Ascending aorta (tissue), 2 donors: ENCODE data around the gene CD274. TPM values are rescaled to one million over a fixed set of nuclear protein-coding genes. Genes with fewer than 3 reads are reported as not detected.
"Not testable (repeated sequence)": the region's sequence is repeated elsewhere in the genome, so short reads cannot be mapped to it uniquely, and the experiment has no call there.

Source experiments
- DNase-seq, 2 donors: peaks; one replicate each; pipeline ENCODE4 v3.0.0-alpha.2; 2019; ENCODE audit warnings: low spot score in 2 of 2
- H3K27ac ChIP-seq, 2 donors: fragments of 200-600 bp; sonication (generic); one replicate each; pipeline ENCODE4 v1.5.1; 2016 to 2017; ENCODE audit warnings: mild to moderate bottlenecking in 1 of 2
- H3K27me3 ChIP-seq: fragments of 200-600 bp; sonication (generic); one replicate; pipeline ENCODE4 v1.5.1; 2017
- H3K36me3 ChIP-seq, 2 donors: fragments of 200-600 bp; sonication (generic); one replicate each; pipeline ENCODE4 v1.5.1; 2016
- H3K4me1 ChIP-seq, 2 donors: fragments of 200-600 bp; sonication (generic); one replicate each; pipeline ENCODE4 v1.5.1; 2016 to 2017; ENCODE audit warnings: mild to moderate bottlenecking in 1 of 2
- H3K4me3 ChIP-seq, 2 donors: fragments of 200-600 bp; sonication (generic); one replicate each; pipeline ENCODE4 v1.5.1; 2016 to 2017; ENCODE audit warnings: mild to moderate bottlenecking in 1 of 2
- H3K9me3 ChIP-seq, 2 donors: fragments of 200-600 bp; sonication (generic); one replicate each; pipeline ENCODE4 v1.5.1; 2016
- intact Hi-C: fragments of 100-400 bp; cut with DNase I; formaldehyde crosslinking; loops from one replicate; pipeline ENCODE4 v1.15.1; 2023
- total RNA-seq: library from RNA; depleted of rRNA; stranded (reverse); fragments of >200 nt; gene quantifications from one replicate; pipeline ENCODE4 v1.1.0, GENCODE V29; 2016
- TF ChIP-seq, protein P1 (sequence below), 3 experiments: fragments of 200-600 bp in 2 of 3; fragments of 450-650 bp in 1 of 3; sonication (generic) in 2 of 3; IDR thresholded peaks; one replicate each; pipeline ENCODE4 v1.5.1; 2016 to 2019; ENCODE audit warnings: antibody characterized with exemption in 3 of 3, mild to moderate bottlenecking in 1 of 3, moderate library complexity in 1 of 3

The CD274 gene
- total RNA-seq, 1 donor from 2014 or later: 23.8 TPM

DNA sequence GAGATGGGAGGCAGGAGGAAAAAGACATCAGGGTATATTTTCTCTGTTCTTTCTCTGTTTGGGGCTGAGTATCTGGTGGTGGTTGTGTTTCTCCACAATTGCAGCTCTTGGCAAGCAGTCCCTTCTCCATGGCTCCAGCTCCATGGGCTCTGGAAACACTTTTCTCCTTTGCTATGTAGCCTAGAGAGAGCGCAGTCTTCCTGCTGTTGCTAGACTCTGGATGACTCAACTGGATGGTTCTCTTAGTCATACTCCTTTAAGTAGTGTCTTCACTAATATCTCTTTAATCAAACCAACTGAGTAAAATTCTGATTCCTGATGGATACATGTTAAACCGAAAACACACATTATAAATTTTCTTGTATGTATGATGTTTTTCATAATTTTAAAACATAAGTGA lies 9.3 kb upstream of the CD274 start:
- H3K36me3 ChIP-seq: no peaks in the 10 kb centered on the region
- intact Hi-C loops: no loop called here
- no peak for DNase-seq

DNA sequence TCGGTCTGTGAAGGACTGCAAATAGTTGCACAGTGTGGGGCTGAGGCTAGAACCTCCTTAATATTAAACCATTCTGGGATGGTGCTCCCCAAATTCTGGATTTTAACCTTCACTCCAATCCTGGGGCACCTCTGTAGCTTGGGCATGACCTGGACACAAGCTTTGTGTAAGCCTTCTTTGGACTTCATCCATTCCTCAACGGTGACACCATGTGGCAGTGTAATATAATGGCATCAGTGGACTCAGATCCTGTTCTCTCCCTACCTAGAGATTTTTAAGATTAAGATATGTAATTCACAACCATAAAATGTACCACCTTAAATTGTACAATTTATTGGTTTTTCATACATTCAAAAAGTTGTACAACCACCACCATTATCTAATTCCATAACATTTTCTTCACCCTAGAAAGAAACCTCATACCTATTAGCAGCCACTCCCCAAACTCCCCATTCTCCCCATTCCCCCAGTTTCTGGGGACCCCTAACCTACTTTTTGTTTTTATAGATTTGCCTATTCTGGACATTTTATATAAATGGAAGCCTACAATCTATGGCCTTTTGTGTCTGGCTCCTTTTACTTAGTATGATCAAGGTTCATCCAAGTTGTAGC lies 7.8 kb upstream of the CD274 start:
- H3K9me3 ChIP-seq: no peaks in the 10 kb centered on the region
- peaks cover 0 to 3% of the 10 kb centered on the region in 2 donors for H3K4me1 ChIP-seq
- DNase-seq: no peak
- no peaks in the 10 kb centered on the region for H3K27me3 ChIP-seq
- H3K36me3 ChIP-seq: no peaks in the 10 kb centered on the region
- intact Hi-C loops: no loop called here
- H3K4me3 ChIP-seq: no peak overlapping the region
- TF ChIP-seq, protein P1, sequence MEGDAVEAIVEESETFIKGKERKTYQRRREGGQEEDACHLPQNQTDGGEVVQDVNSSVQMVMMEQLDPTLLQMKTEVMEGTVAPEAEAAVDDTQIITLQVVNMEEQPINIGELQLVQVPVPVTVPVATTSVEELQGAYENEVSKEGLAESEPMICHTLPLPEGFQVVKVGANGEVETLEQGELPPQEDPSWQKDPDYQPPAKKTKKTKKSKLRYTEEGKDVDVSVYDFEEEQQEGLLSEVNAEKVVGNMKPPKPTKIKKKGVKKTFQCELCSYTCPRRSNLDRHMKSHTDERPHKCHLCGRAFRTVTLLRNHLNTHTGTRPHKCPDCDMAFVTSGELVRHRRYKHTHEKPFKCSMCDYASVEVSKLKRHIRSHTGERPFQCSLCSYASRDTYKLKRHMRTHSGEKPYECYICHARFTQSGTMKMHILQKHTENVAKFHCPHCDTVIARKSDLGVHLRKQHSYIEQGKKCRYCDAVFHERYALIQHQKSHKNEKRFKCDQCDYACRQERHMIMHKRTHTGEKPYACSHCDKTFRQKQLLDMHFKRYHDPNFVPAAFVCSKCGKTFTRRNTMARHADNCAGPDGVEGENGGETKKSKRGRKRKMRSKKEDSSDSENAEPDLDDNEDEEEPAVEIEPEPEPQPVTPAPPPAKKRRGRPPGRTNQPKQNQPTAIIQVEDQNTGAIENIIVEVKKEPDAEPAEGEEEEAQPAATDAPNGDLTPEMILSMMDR (IDR thresholded peaks at IDR 0.05): peak; percentile 13 to 51 (median 26)
- H3K27ac ChIP-seq: no peak overlapping the region

More for the DNA sequence above, 9.3 kb upstream of the CD274 start:
- no peaks in the 10 kb centered on the region for H3K9me3 ChIP-seq
- no peak overlapping the region for H3K4me3 ChIP-seq
- peaks cover 0 to 9% of the 10 kb centered on the region in 2 donors for H3K4me1 ChIP-seq
- no peaks in the 10 kb centered on the region for H3K27me3 ChIP-seq
- H3K27ac ChIP-seq: no peak overlapping the region
- TF ChIP-seq, protein P1 (IDR thresholded peaks at IDR 0.05): no peak

DNA sequence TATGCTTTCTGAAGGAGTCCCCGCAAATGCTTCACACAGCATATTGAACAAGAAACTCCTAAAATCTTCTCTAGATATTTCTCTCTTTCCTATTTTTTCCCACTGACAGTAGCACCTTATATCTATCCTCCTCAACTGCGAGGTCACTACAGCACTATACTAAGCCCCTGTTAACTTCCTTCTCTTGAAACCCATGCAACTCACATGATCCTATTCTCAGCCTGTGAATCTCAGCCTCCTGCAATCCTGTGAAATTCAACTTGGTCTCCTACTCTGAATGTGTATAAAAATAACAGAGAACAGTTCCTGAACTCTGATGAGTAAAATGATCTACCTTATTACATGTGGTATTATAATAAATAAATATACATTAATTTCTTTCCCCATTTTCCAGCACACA lies 6.5 kb upstream of the CD274 start:
- intact Hi-C loops: no loop called here
- TF ChIP-seq, protein P1 (IDR thresholded peaks at IDR 0.05): no peak
- no peaks in the 10 kb centered on the region for H3K27me3 ChIP-seq
- no peaks in the 10 kb centered on the region for H3K36me3 ChIP-seq
- DNase-seq: no peak
- H3K9me3 ChIP-seq: no peaks in the 10 kb centered on the region
- no peak overlapping the region for H3K4me3 ChIP-seq
- H3K27ac ChIP-seq: no peak overlapping the region
- H3K4me1 ChIP-seq: no peaks in the 10 kb centered on the region

DNA sequence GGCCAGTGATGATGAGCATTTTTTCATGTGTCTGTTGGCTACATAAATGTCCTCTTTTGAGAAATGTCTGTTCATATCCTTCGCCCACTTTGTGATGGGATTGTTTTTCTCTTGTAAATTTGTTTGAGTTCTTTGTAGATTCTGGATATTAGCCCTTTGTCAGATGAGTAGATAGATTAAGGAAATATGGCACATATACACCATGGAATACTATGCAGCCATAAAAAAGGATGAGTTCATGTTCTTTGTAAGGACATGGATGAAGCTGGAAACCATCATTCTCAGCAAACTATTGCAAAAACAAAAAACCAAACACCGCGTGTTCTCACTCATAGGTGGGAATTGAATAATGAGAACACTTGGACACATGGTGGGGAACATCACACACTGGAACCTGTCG lies 5.2 kb upstream of the CD274 start:
- H3K27me3 ChIP-seq, H3K27ac ChIP-seq, DNase-seq, H3K9me3 ChIP-seq, H3K4me1 ChIP-seq, intact Hi-C loops, H3K4me3 ChIP-seq, H3K36me3 ChIP-seq: not testable (repeated sequence)

DNA sequence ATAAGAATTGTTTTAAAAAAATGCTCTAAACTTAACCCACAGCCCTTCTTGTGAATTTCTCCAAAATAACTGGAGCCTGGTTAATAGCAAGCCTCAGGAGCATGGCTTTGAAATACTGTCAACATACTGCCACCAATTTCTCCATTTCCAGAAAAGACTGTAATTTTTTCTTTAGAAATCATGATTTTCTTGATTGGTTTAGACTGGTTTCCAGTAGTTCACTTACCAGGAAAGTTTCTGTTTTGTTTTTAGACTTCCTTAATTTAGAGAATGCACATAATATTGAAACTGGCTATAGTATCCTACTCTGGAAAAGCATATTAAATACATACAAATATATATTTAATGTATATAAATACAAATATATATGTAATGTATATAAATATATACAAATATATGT lies 4.5 kb upstream of the CD274 start:
- no peak overlapping the region for H3K27ac ChIP-seq
- intact Hi-C loops: no loop called here
- peaks cover 0 to 7% of the 10 kb centered on the region in 2 donors for H3K4me1 ChIP-seq
- H3K36me3 ChIP-seq: no peaks in the 10 kb centered on the region
- no peaks in the 10 kb centered on the region for H3K9me3 ChIP-seq
- TF ChIP-seq, protein P1 (IDR thresholded peaks at IDR 0.05): no peak
- H3K27me3 ChIP-seq: no peaks in the 10 kb centered on the region
- no peak for DNase-seq
- H3K4me3 ChIP-seq: no peak overlapping the region

DNA sequence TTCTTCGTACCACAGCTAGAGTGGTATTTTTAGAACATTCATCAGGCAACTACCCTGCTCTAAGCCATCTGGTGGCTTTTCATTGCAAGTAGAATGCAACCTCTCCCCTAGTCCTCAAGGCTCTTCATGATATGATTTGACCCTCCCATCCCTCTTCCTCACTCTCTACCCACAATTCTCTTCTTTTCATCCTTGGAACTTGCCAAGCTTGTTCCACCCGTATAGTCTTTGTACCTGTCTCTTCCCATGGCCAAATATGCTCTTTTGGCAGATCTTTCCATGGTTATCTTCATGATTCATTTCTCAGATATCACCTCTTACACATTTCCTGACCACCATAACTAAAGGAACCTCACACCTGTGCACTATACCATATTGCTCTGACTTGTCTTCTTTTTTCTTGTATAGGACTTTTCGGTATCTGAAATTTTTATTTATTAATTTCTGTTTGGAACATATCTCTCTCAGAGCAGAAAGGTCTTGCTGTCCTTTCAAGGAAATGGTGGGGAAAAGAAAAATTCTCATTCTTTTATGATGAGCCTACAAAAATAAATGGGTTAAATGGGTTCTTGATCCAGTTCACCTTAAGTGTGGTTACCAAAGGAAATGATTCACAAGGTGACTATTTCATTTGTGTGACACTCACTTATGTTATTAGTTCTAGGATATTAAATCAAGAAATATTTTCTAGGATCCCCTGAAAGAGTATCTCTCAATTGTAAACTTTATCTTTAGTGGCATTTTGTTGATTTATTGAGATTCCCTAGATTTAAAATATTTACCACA lies 3.7 kb upstream of the CD274 start:
- DNase-seq: no peak
- Histone ChIP-seq H3K4me1 (peaks cover 0 to 12% of the 10 kb centered on the region in 2 donors), H3K36me3 (no peaks in the 10 kb centered on the region), H3K4me3 (no peak overlapping the region), H3K27ac (no peak overlapping the region), H3K27me3 (no peaks in the 10 kb centered on the region), H3K9me3 (no peaks in the 10 kb centered on the region)
- intact Hi-C loops: no loop called here
- TF ChIP-seq, protein P1 (IDR thresholded peaks at IDR 0.05): no peak
